Effector memory CD8-positive, alpha-beta T cell (primary cell): ENCODE results near the gene THOC2.
"Not testable (repeated sequence)": the region's sequence is repeated elsewhere in the genome, so short reads cannot be mapped to it uniquely, and the experiment has no call there.

Source experiments
- ATAC-seq: fragments of 150-1000 bp; cut with Tn5 transposase; replicated peaks from 2 replicates; pipeline ENCODE4 v1.10.0; 2021; ENCODE audit warnings: mild to moderate bottlenecking, moderate library complexity
- DNase-seq, 3 experiments: peaks; one replicate each; pipeline ENCODE4 v3.0.0; 2021
- H3K27ac Mint-ChIP-seq, 2 donors: one replicate each; pipeline ENCODE4 v1.8.0; 2022; ENCODE audit warnings: mild to moderate bottlenecking in 2 of 2, mixed read lengths in 2 of 2, moderate library complexity in 2 of 2
- H3K27me3 Mint-ChIP-seq, 2 donors: one replicate each; pipeline ENCODE4 v1.8.0; 2022; ENCODE audit warnings: mixed read lengths in 2 of 2
- H3K36me3 Mint-ChIP-seq: one replicate; pipeline ENCODE4 v1.8.0; 2022; ENCODE audit warnings: mild to moderate bottlenecking, moderate library complexity, mixed read lengths; ENCODE audit not compliant: insufficient read depth
- H3K4me1 Mint-ChIP-seq, 2 donors: one replicate each; pipeline ENCODE4 v1.8.0; 2022; ENCODE audit warnings: low read depth in 2 of 2, mixed read lengths in 2 of 2
- H3K4me3 Mint-ChIP-seq, 2 donors: one replicate each; pipeline ENCODE4 v1.8.0; 2022; ENCODE audit warnings: mild to moderate bottlenecking in 2 of 2, mixed read lengths in 2 of 2, moderate library complexity in 2 of 2
- H3K9me3 Mint-ChIP-seq, 2 donors: one replicate each; pipeline ENCODE4 v1.8.0; 2022; ENCODE audit warnings: mixed read lengths in 2 of 2

THOC2 gene

GRCh38 chrX:123731258-123731986 lies 1.4 kb downstream of the THOC2 start:
- DNase-seq (peak in 1 of 3 experiments; percentile 1), ATAC-seq (no peak)
- Mint-ChIP-seq H3K4me1 (peaks cover 14% of the 10 kb centered on the region in 2 donors), H3K27ac (peak overlapping the region; percentile 94 to 96), H3K4me3 (peak overlapping the region; percentile 91 to 97), H3K9me3 (no peaks in the 10 kb centered on the region), H3K36me3 (peaks cover 15% of the 10 kb centered on the region), H3K27me3 (no peaks in the 10 kb centered on the region)

DNA sequence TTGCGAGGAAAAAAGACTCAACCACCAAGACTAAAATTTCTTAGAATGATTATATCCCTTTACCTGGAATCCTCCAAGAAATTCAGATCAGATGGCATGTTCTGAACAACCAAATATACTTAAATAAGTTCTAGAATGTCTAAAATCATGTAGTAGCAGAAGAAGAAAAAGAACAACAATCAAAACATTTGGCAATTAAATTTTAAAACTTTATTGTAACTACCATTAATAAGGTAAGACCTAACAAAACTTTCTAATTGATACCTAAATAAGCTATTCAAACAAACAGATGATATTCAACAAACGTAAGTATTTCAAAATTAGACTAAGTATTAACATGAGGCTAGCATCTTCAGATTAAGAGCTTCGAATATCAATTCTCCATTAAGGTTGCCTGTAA lies 4.3 kb downstream of the THOC2 start:
- Mint-ChIP-seq H3K4me3 (peak overlapping the region in 1 of 2 donors; percentile 33), H3K36me3 (peaks cover 24% of the 10 kb centered on the region), H3K27me3 (no peaks in the 10 kb centered on the region), H3K9me3 (no peaks in the 10 kb centered on the region), H3K4me1 (peaks cover 14 to 20% of the 10 kb centered on the region in 2 donors), H3K27ac (peak overlapping the region in 1 of 2 donors; percentile 70)
- no peak for ATAC-seq
- no peak for DNase-seq

DNA sequence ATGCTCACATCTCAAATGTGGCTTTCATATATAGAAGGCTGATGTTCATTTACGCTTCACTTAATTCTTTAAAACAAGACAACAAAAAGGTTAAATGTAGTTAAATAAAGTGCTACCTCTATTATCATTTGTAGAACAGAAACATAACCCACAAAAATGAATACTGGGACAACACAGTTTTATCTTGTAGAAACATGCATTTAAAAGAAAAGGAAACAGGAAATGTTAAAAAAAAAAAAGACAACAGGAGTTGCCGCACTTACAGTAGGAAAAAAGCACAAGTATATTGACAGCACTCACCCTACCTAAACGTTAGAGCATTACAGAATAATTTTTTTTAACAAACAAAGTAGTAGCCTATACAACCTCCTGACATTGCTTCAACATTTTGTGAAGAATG lies 4.8 kb downstream of the THOC2 start:
- H3K27ac Mint-ChIP-seq, result peak overlapping the region in 1 of 2 donors; percentile 70
- ATAC-seq (no peak), DNase-seq (no peak)
- no peaks in the 10 kb centered on the region for H3K27me3 Mint-ChIP-seq
- H3K4me1 Mint-ChIP-seq, result peaks cover 14 to 23% of the 10 kb centered on the region in 2 donors
- H3K36me3 Mint-ChIP-seq, result peaks cover 24% of the 10 kb centered on the region
- H3K4me3 Mint-ChIP-seq, result peak overlapping the region in 1 of 2 donors; percentile 33
- no peaks in the 10 kb centered on the region for H3K9me3 Mint-ChIP-seq

DNA sequence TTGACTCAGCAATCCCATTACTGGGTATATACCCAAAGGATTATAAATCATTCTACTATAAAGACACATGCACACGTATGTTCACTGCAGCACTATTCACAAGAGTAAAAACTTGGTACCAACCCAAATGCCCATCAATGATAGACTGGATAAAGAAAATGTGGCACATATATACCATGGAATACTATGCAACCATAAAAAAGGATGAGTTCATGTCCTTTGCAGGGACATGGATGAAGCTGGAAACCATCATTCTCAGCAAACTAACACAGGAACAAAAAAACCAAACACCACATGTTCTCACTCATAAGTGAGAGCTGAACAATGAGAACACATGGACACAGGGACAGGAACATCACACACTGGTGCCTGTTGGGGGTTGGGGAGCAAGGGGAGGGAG lies 10.7 kb downstream of the THOC2 start:
- H3K4me3 Mint-ChIP-seq, H3K27ac Mint-ChIP-seq: not testable (repeated sequence)

GRCh38 chrX:123720486-123720885 lies 12.4 kb downstream of the THOC2 start:
- DNase-seq, result no peak
- no peaks in the 10 kb centered on the region for H3K9me3 Mint-ChIP-seq
- H3K4me1 Mint-ChIP-seq, result peaks cover 11 to 31% of the 10 kb centered on the region in 2 donors
- H3K27ac Mint-ChIP-seq, result peak overlapping the region in 1 of 2 donors; percentile 7
- H3K4me3 Mint-ChIP-seq, result peak overlapping the region in 1 of 2 donors; percentile 2
- ATAC-seq, result no peak
- H3K36me3 Mint-ChIP-seq, result peaks cover 17% of the 10 kb centered on the region
- no peaks in the 10 kb centered on the region for H3K27me3 Mint-ChIP-seq

More for the DNA sequence above, 10.7 kb downstream of the THOC2 start:
- not testable (repeated sequence) for ATAC-seq, H3K36me3 Mint-ChIP-seq, H3K27me3 Mint-ChIP-seq, DNase-seq, H3K9me3 Mint-ChIP-seq
- peaks cover 9 to 27% of the 10 kb centered on the region in 2 donors for H3K4me1 Mint-ChIP-seq

DNA sequence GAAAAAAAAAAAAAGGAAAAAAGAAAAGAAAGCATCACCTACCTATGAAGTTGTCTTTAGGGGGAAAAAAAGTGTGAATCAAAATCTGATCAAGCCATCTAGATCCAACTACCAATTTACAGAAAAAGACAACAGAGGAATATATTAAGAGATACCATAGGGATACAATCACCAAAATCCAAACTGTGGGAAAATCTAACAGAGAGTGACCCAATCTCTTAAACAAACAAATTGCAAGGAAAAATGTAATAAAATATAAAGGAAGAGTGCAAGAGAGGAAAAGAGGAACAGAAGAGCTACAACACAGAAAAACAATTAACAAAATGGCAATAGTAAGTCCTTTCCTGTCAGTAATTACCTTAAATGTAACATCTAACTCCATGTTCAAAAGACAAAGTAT lies 19.0 kb downstream of the THOC2 start:
- H3K9me3 Mint-ChIP-seq, result no peaks in the 10 kb centered on the region
- ATAC-seq, result no peak
- peaks cover 14 to 39% of the 10 kb centered on the region in 2 donors for H3K4me1 Mint-ChIP-seq
- no peaks in the 10 kb centered on the region for H3K27me3 Mint-ChIP-seq
- no peak for DNase-seq
- peak overlapping the region in 1 of 2 donors; percentile 41 for H3K27ac Mint-ChIP-seq
- peaks cover 13% of the 10 kb centered on the region for H3K36me3 Mint-ChIP-seq
- H3K4me3 Mint-ChIP-seq, result peak overlapping the region in 1 of 2 donors; percentile 22

GRCh38 chrX:123713434-123713833 lies 19.4 kb downstream of the THOC2 start:
- H3K4me3 Mint-ChIP-seq, result peak overlapping the region; percentile 22 to 36
- ATAC-seq (no peak), DNase-seq (no peak)
- peak overlapping the region in 1 of 2 donors; percentile 41 for H3K27ac Mint-ChIP-seq
- peaks cover 14 to 37% of the 10 kb centered on the region in 2 donors for H3K4me1 Mint-ChIP-seq
- H3K9me3 Mint-ChIP-seq, result no peaks in the 10 kb centered on the region
- peaks cover 14% of the 10 kb centered on the region for H3K36me3 Mint-ChIP-seq
- no peaks in the 10 kb centered on the region for H3K27me3 Mint-ChIP-seq

DNA sequence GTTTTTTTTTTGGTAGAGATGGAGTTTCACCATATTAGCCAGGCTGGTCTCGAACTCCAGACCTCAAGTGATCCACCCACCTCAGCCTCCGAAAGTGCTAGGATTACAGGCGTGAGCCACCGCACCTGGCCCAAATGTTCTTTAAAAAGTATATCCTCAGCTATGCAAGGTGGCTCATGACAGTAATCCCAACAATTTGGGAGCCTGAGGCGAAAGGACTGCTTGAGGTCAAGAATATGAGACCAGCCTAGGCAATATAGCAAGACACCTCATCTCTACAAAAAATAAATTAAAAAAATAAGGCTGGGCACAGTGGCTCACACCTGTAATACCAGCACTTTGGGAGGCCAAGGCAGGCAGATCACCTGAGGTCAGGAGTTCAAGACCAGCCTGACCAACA lies 21.7 kb downstream of the THOC2 start:
- DNase-seq, H3K4me3 Mint-ChIP-seq, H3K27me3 Mint-ChIP-seq, H3K27ac Mint-ChIP-seq, H3K9me3 Mint-ChIP-seq, ATAC-seq: not testable (repeated sequence)
- Mint-ChIP-seq H3K36me3 (peaks cover 12% of the 10 kb centered on the region), H3K4me1 (peaks cover 12 to 27% of the 10 kb centered on the region in 2 donors)

GRCh38 chrX:123704781-123705180 lies 28.1 kb downstream of the THOC2 start:
- no peak for DNase-seq
- Mint-ChIP-seq H3K9me3 (no peaks in the 10 kb centered on the region), H3K4me1 (peaks cover 0 to 3% of the 10 kb centered on the region in 2 donors), H3K27ac (peak overlapping the region in 1 of 2 donors; percentile 47), H3K36me3 (peaks cover 6% of the 10 kb centered on the region), H3K4me3 (no peak overlapping the region), H3K27me3 (no peaks in the 10 kb centered on the region)
- ATAC-seq, result no peak

GRCh38 chrX:123698979-123699520 lies 33.8 kb downstream of the THOC2 start:
- no peak overlapping the region for H3K27ac Mint-ChIP-seq
- DNase-seq (no peak), ATAC-seq (no peak)
- no peak overlapping the region for H3K4me3 Mint-ChIP-seq
- peaks cover 16% of the 10 kb centered on the region for H3K36me3 Mint-ChIP-seq
- no peaks in the 10 kb centered on the region for H3K4me1 Mint-ChIP-seq
- no peaks in the 10 kb centered on the region for H3K27me3 Mint-ChIP-seq
- no peaks in the 10 kb centered on the region for H3K9me3 Mint-ChIP-seq

DNA sequence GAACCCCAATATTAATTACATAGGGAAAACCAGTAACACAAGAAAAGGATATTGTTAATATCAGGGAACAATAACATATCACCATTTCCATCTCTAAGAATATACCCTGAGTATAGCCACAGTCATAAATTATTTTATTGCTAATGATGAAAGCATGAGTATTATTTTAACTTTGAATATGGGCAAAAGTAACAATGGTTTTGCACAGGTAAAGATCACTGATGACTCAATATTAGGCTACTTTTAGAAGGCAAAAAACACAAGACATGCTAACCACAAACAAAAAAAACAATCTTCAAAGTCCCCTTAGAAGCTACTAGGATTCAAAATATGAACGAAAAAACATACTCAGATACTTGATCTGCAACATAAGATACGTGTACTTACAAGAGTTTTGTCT lies 36.5 kb downstream of the THOC2 start:
- DNase-seq (no peak), ATAC-seq (no peak)
- Mint-ChIP-seq H3K4me3 (no peak overlapping the region), H3K4me1 (no peaks in the 10 kb centered on the region), H3K9me3 (no peaks in the 10 kb centered on the region), H3K27ac (no peak overlapping the region), H3K36me3 (peaks cover 27% of the 10 kb centered on the region), H3K27me3 (no peaks in the 10 kb centered on the region)

- no peak for DNase-seq
- no peaks in the 10 kb centered on the region for H3K9me3 Mint-ChIP-seq
- no peaks in the 10 kb centered on the region for H3K4me1 Mint-ChIP-seq
- no peak for ATAC-seq
- H3K27me3 Mint-ChIP-seq, result no peaks in the 10 kb centered on the region
- H3K36me3 Mint-ChIP-seq, result peaks cover 27% of the 10 kb centered on the region
- H3K4me3 Mint-ChIP-seq, result no peak overlapping the region
- no peak overlapping the region for H3K27ac Mint-ChIP-seq
These were observed 37.6 kb downstream of the THOC2 start for GRCh38 chrX:123695242-123695641.

- Mint-ChIP-seq H3K9me3 (no peaks in the 10 kb centered on the region), H3K36me3 (peaks cover 22% of the 10 kb centered on the region), H3K27ac (no peak overlapping the region), H3K4me1 (no peaks in the 10 kb centered on the region), H3K27me3 (no peaks in the 10 kb centered on the region), H3K4me3 (no peak overlapping the region)
- ATAC-seq, result no peak
- DNase-seq, result no peak
These were observed 41.1 kb downstream of the THOC2 start for GRCh38 chrX:123691776-123692175.

- Mint-ChIP-seq H3K9me3 (no peaks in the 10 kb centered on the region), H3K27ac (peak overlapping the region in 1 of 2 donors; percentile 41), H3K36me3 (peaks cover 18% of the 10 kb centered on the region), H3K4me3 (no peak overlapping the region), H3K27me3 (no peaks in the 10 kb centered on the region), H3K4me1 (no peaks in the 10 kb centered on the region)
- ATAC-seq, result no peak
- no peak for DNase-seq
These were observed 44.3 kb downstream of the THOC2 start for GRCh38 chrX:123688524-123688923.
